ENCODE results near the gene SLC44A4. TPM values are rescaled to one million over a fixed set of nuclear protein-coding genes. Genes with fewer than 3 reads are reported as not detected.

The SLC44A4 gene
- total and polyA plus RNA-seq, 9 of the 15 experiments (the other 6 are each of a cell fraction or from before 2014, with no cell fraction given), result 7.9 to 18.6 (median 11.2) TPM

DNA sequence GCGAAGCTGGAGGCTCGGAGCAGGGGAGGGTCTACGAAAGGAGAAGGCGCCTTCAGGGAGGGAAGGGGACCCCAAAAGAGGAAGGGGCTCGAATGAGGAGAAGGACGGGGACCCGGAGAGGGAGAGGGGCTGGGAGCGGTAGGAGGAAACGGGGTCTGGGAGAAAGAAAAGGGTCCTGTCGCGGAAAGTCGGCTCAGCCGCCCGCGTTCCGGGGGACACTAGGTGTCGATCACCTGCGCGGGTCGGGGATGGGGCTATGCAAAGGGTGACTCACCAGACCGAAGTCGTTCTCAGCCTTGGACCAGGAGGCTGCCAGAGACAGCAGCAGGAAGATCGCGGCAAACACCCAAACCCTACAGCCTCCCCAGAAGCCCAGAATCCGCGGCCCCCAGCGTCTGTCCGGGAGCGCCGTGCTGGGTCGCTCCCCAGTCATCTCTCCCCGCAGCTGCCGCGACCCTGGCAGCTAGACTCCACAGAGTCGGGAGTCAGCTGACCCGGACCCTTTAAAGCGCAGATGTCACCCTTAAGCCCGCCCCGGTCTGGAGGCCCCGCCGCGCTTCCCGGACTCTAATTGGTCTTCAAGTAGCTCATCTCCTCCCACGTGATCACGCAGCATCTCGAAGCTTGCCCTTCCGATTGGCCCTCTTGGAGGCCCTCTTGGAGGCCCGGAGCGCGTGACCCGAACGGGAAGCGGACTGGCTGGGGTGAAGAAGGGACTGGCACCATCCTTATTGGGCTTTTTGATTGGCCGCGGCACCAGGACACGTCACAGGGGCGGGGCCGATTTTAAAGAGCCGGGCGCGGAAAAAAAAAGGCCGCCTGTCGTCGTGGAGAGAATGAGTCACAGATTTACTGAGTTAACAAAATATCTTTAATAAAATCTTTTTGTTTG, 16.2 kb downstream of the SLC44A4 start, which contains the start of gene NEU1 (continued):
- TF ChIP-seq, protein P1, sequence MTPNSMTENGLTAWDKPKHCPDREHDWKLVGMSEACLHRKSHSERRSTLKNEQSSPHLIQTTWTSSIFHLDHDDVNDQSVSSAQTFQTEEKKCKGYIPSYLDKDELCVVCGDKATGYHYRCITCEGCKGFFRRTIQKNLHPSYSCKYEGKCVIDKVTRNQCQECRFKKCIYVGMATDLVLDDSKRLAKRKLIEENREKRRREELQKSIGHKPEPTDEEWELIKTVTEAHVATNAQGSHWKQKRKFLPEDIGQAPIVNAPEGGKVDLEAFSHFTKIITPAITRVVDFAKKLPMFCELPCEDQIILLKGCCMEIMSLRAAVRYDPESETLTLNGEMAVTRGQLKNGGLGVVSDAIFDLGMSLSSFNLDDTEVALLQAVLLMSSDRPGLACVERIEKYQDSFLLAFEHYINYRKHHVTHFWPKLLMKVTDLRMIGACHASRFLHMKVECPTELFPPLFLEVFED (CRISPR knock-in tag; conservative IDR thresholded peaks at IDR 0.05), result peak; percentile 92; the same call in 1 of the 2 replicates
- TF ChIP-seq GTF2E2 (tag; IDR thresholded peaks at IDR 0.05) (0 out of 2 replicates have a peak, but pooled peaks have one; percentile 37), CC2D1A (IDR thresholded peaks at IDR 0.05) (0 out of 2 replicates have a peak, but pooled peaks have one; percentile 13), ZZZ3 (IDR thresholded peaks at IDR 0.05) (no peak), MECOM (CRISPR knock-in tag; IDR thresholded peaks at IDR 0.05) (0 out of 2 replicates have a peak, but pooled peaks have one; percentile 57), LCOR (CRISPR knock-in tag; IDR thresholded peaks at IDR 0.05) (peak; percentile 75; the same call in 1 of the 2 replicates), YY1 (IDR thresholded peaks at IDR 0.05; ENCODE audit: borderline replicate concordance in 1 of 3, control insufficient read depth in 1 of 3, extremely low read depth in 1 of 3, insufficient read depth in 3 of 3, insufficient read length in 1 of 3, insufficient replicate concordance in 2 of 3, low read depth in 1 of 3, low read length in 2 of 3) (peak in 1 of 3 experiments; percentile 67), HLTF (IDR thresholded peaks at IDR 0.05) (0 out of 2 replicates have a peak, but pooled peaks have one; percentile 85), OTX1 (CRISPR knock-in tag; IDR thresholded peaks at IDR 0.05) (peak; percentile 94), SAP30 (IDR thresholded peaks at IDR 0.05; ENCODE audit: borderline replicate concordance, insufficient read depth, low read depth, low read length, poor library complexity, severe bottlenecking) (peak; percentile 100), ZNF146 (CRISPR knock-in tag; IDR thresholded peaks at IDR 0.05; ENCODE audit: unreplicated experiment) (peak; percentile 1)
- TF ChIP-seq, protein P2, sequence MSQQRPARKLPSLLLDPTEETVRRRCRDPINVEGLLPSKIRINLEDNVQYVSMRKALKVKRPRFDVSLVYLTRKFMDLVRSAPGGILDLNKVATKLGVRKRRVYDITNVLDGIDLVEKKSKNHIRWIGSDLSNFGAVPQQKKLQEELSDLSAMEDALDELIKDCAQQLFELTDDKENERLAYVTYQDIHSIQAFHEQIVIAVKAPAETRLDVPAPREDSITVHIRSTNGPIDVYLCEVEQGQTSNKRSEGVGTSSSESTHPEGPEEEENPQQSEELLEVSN (IDR thresholded peaks at IDR 0.05; ENCODE audit: borderline replicate concordance in 1 of 2, extremely low read depth in 1 of 2, insufficient read depth in 1 of 2, insufficient read length in 1 of 2, low read depth in 1 of 2, low read length in 1 of 2, poor library complexity in 1 of 2, severe bottlenecking in 1 of 2), result peak; percentile 87 to 89
- TF ChIP-seq, protein P3, sequence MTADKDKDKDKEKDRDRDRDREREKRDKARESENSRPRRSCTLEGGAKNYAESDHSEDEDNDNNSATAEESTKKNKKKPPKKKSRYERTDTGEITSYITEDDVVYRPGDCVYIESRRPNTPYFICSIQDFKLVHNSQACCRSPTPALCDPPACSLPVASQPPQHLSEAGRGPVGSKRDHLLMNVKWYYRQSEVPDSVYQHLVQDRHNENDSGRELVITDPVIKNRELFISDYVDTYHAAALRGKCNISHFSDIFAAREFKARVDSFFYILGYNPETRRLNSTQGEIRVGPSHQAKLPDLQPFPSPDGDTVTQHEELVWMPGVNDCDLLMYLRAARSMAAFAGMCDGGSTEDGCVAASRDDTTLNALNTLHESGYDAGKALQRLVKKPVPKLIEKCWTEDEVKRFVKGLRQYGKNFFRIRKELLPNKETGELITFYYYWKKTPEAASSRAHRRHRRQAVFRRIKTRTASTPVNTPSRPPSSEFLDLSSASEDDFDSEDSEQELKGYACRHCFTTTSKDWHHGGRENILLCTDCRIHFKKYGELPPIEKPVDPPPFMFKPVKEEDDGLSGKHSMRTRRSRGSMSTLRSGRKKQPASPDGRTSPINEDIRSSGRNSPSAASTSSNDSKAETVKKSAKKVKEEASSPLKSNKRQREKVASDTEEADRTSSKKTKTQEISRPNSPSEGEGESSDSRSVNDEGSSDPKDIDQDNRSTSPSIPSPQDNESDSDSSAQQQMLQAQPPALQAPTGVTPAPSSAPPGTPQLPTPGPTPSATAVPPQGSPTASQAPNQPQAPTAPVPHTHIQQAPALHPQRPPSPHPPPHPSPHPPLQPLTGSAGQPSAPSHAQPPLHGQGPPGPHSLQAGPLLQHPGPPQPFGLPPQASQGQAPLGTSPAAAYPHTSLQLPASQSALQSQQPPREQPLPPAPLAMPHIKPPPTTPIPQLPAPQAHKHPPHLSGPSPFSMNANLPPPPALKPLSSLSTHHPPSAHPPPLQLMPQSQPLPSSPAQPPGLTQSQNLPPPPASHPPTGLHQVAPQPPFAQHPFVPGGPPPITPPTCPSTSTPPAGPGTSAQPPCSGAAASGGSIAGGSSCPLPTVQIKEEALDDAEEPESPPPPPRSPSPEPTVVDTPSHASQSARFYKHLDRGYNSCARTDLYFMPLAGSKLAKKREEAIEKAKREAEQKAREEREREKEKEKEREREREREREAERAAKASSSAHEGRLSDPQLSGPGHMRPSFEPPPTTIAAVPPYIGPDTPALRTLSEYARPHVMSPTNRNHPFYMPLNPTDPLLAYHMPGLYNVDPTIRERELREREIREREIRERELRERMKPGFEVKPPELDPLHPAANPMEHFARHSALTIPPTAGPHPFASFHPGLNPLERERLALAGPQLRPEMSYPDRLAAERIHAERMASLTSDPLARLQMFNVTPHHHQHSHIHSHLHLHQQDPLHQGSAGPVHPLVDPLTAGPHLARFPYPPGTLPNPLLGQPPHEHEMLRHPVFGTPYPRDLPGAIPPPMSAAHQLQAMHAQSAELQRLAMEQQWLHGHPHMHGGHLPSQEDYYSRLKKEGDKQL (CRISPR knock-in tag; IDR thresholded peaks at IDR 0.05; ENCODE audit: borderline replicate concordance), result 0 out of 2 replicates have a peak, but pooled peaks have one; percentile 92
- TF ChIP-seq, protein P4, sequence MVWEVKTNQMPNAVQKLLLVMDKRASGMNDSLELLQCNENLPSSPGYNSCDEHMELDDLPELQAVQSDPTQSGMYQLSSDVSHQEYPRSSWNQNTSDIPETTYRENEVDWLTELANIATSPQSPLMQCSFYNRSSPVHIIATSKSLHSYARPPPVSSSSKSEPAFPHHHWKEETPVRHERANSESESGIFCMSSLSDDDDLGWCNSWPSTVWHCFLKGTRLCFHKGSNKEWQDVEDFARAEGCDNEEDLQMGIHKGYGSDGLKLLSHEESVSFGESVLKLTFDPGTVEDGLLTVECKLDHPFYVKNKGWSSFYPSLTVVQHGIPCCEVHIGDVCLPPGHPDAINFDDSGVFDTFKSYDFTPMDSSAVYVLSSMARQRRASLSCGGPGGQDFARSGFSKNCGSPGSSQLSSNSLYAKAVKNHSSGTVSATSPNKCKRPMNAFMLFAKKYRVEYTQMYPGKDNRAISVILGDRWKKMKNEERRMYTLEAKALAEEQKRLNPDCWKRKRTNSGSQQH (CRISPR knock-in tag; IDR thresholded peaks at IDR 0.05), result peak; percentile 88
